AG10803 (cell line): ENCODE measurements around the gene PLCG1.

Experiments used
- DNase-seq: peaks from one replicate; pipeline ENCODE4 v3.0.0; 2010; ENCODE audit warnings: low read depth
- H3K4me3 ChIP-seq: 2 replicates; pipeline ENCODE4 v1.5.1; 2011; ENCODE audit warnings: mild to moderate bottlenecking, low read length, control low read depth
- TF ChIP-seq, protein P1 (sequence below): conservative IDR thresholded peaks from 2 replicates; pipeline ENCODE4 v1.5.1; 2011; ENCODE audit warnings: mild to moderate bottlenecking, low read length, control low read depth, inconsistent platforms

PLCG1 gene

GRCh38 chr20:41191562-41192500 lies 54.5 kb downstream of the PLCG1 start:
- no peak for DNase-seq
- TF ChIP-seq, protein P1, sequence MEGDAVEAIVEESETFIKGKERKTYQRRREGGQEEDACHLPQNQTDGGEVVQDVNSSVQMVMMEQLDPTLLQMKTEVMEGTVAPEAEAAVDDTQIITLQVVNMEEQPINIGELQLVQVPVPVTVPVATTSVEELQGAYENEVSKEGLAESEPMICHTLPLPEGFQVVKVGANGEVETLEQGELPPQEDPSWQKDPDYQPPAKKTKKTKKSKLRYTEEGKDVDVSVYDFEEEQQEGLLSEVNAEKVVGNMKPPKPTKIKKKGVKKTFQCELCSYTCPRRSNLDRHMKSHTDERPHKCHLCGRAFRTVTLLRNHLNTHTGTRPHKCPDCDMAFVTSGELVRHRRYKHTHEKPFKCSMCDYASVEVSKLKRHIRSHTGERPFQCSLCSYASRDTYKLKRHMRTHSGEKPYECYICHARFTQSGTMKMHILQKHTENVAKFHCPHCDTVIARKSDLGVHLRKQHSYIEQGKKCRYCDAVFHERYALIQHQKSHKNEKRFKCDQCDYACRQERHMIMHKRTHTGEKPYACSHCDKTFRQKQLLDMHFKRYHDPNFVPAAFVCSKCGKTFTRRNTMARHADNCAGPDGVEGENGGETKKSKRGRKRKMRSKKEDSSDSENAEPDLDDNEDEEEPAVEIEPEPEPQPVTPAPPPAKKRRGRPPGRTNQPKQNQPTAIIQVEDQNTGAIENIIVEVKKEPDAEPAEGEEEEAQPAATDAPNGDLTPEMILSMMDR, result no peak

GRCh38 chr20:41192575-41192974 lies 55.2 kb downstream of the PLCG1 start:
- TF ChIP-seq, protein P1, result no peak
- DNase-seq, result no peak
- no peak overlapping the region for H3K4me3 ChIP-seq

More at GRCh38 chr20:41191562-41192500, 54.5 kb downstream of the PLCG1 start:
- H3K4me3 ChIP-seq, result no peak overlapping the region

DNA sequence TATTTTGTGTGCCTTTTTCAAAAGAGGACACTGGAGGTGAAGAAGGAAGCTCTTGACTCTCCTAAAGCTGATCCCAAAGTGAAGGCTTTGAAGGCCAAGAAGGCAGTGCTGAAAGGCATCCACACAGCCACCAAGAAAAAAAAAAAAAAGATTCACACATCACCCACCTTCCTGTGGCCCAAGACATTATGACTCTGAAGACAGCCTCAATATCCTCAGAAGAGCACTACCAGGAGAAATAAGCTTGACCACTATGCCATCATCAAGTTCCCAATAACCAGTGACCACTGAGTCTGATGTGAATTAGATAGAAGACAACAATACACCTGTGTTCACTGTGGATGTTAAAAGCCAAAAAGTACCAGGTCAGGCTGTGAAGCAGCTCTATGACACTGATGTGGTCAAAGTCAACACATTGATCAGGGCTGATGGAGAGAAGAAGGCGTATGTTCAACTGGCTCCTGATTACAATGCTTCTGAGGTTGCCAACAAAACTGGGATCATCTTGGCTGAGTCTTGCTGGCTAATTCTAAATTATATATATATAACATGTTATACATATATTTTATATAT lies 59.4 kb downstream of the PLCG1 start:
- no peak overlapping the region for H3K4me3 ChIP-seq
- no peak for DNase-seq
- TF ChIP-seq, protein P1, result no peak

DNA sequence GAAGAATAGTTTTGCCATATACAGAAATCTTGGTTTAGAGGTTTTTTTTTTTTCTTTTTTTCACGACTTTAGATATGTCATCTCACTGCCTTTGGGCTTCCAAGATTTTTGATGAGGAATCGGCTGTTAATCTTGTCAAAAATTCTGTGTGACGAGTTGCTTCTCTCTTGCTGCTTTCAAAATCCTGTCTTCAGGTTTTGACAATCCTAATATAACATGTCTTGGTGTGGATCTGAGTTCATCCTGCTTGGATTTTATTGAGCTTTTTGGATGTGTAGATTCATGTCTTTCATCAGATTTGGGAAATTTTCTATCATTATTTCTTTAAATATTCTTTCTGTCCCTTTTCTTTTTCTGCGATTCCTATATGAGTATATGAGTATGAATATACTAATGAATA lies 61.1 kb downstream of the PLCG1 start:
- DNase-seq, result no peak
- TF ChIP-seq, protein P1, result no peak
- no peak overlapping the region for H3K4me3 ChIP-seq

GRCh38 chr20:41200446-41201202 lies 63.3 kb downstream of the PLCG1 start:
- TF ChIP-seq, protein P1, result no peak
- DNase-seq, result no peak

GRCh38 chr20:41201760-41202159 lies 64.4 kb downstream of the PLCG1 start:
- TF ChIP-seq, protein P1, result no peak
- no peak overlapping the region for H3K4me3 ChIP-seq
- DNase-seq, result no peak

More at GRCh38 chr20:41200446-41201202, 63.3 kb downstream of the PLCG1 start:
- H3K4me3 ChIP-seq, result no peak overlapping the region
